Endothelial cell of umbilical vein (primary cell): ENCODE results near the gene HNRNPH2. TPM values are rescaled to one million over a fixed set of nuclear protein-coding genes. Genes with fewer than 3 reads are reported as not detected.

Experiments
- BruUV-seq: library from RNA; stranded (reverse); fragments of 400-500 nt; replicated peaks from 2 replicates; lab custom pipeline; 2021; lab: Mats Ljungman, UMichigan
- CTCF ChIA-PET: fragments of 300-600, 350-600 bp; sonication (Branson Sonifier 250); formaldehyde crosslinking; loops from one replicate; lab custom pipeline; 2021; ENCODE audit warnings: antibody characterized with exemption, inconsistent platforms; lab: Charles Lee
- POLR2A ChIA-PET: fragments of 300-600, 350-600 bp; sonication (Branson Sonifier 250); formaldehyde crosslinking; loops from one replicate; lab custom pipeline; 2021; ENCODE audit warnings: antibody characterized with exemption, inconsistent platforms; lab: Charles Lee
- DNase-seq: peaks from one replicate; pipeline ENCODE4 v3.0.0-alpha.2; 2011; ENCODE audit warnings: low read depth, low spot score
- FAIRE-seq: peaks from 2 replicates; lab custom pipeline; 2011; peaks lifted over from hg19 to GRCh38; lab: Jason Lieb, UNC
- H2AFZ ChIP-seq: 2 replicates; pipeline ENCODE4 v1.6.0; 2012; ENCODE audit warnings: low read depth, low read length, control low read depth, inconsistent platforms
- H3K27ac ChIP-seq: 2 replicates; pipeline ENCODE4 v1.5.1; 2011; ENCODE audit warnings: low read depth, mild to moderate bottlenecking, control low read depth, low read length, moderate library complexity; ENCODE audit not compliant: insufficient read depth
- H3K27me3 ChIP-seq, 2 experiments: 2 replicates each; pipeline versions ENCODE4 v1.6.0 to v1.6.1; 2011; ENCODE audit warnings: low read length in 2 of 2, mixed read lengths in 1 of 2; ENCODE audit not compliant: control insufficient read depth in 2 of 2, insufficient read depth in 2 of 2
- H3K36me3 ChIP-seq, 2 experiments: 2 replicates in 1 of 2; 3 replicates in 1 of 2; pipeline ENCODE4 v1.5.1; 2011; ENCODE audit warnings: low read length in 2 of 2, mild to moderate bottlenecking in 1 of 2, moderate library complexity in 1 of 2; ENCODE audit not compliant: control insufficient read depth in 2 of 2, insufficient read depth in 2 of 2; ENCODE audit errors: extremely low read depth in 1 of 2
- H3K4me1 ChIP-seq: 3 replicates; pipeline ENCODE4 v1.5.1; 2011; ENCODE audit warnings: mild to moderate bottlenecking, low read length; ENCODE audit not compliant: control insufficient read depth, insufficient read depth; ENCODE audit errors: extremely low read depth
- H3K4me2 ChIP-seq: 2 replicates; pipeline ENCODE4 v1.6.1; 2011; ENCODE audit warnings: low read length, control low read depth, mixed read lengths; ENCODE audit not compliant: insufficient read depth
- H3K4me3 ChIP-seq, 3 experiments: fragments of 200-600 bp in 1 of 3; sonication (generic), shearing (Covaris generic) in 1 of 3; replicated peaks in 1 of 3; 2 replicates each; pipeline ENCODE4 v1.5.1; 2011 to 2016; ENCODE audit warnings: control low read depth in 3 of 3, low read length in 3 of 3, mild to moderate bottlenecking in 2 of 3, inconsistent platforms in 1 of 3, low read depth in 1 of 3, moderate library complexity in 1 of 3; ENCODE audit not compliant: insufficient read depth in 1 of 3
- H3K79me2 ChIP-seq: 2 replicates; pipeline ENCODE4 v1.6.0; 2012; ENCODE audit warnings: low read length, inconsistent platforms; ENCODE audit not compliant: control insufficient read depth, insufficient read depth
- H3K9ac ChIP-seq: replicated peaks from 2 replicates; pipeline ENCODE3; 2011; ENCODE audit warnings: low read length, control low read depth; ENCODE audit not compliant: insufficient read depth; ENCODE audit errors: extremely low read depth
- H3K9me1 ChIP-seq: replicated peaks from 3 replicates; pipeline ENCODE4 v1.6.0; 2011; ENCODE audit warnings: mild to moderate bottlenecking, low read length; ENCODE audit not compliant: control insufficient read depth, insufficient read depth; ENCODE audit errors: extremely low read depth
- H3K9me3 ChIP-seq: replicated peaks from 2 replicates; pipeline ENCODE4 v1.5.1; 2012; ENCODE audit warnings: low read length, inconsistent platforms; ENCODE audit not compliant: control insufficient read depth, insufficient read depth
- H4K20me1 ChIP-seq: replicated peaks from 2 replicates; pipeline ENCODE3; 2011; ENCODE audit warnings: mild to moderate bottlenecking, low read length; ENCODE audit not compliant: control insufficient read depth, insufficient read depth; ENCODE audit errors: extremely low read depth
- EZH2 ChIP-seq: IDR thresholded peaks from 2 replicates; pipeline ENCODE4 v1.6.1; 2012; ENCODE audit warnings: borderline replicate concordance, low read depth, mild to moderate bottlenecking, moderate library complexity, low read length, inconsistent platforms; ENCODE audit not compliant: severe bottlenecking
- GATA2 ChIP-seq: IDR thresholded peaks from 2 replicates; pipeline ENCODE4 v1.7.0; 2011; ENCODE audit warnings: low read depth, mild to moderate bottlenecking, moderate library complexity, mixed read lengths, low read length; ENCODE audit not compliant: insufficient read length, insufficient read depth
- JUN ChIP-seq: IDR thresholded peaks from 2 replicates; pipeline ENCODE4 v1.6.1; 2011; ENCODE audit warnings: borderline replicate concordance, low read depth; ENCODE audit not compliant: insufficient read length, insufficient read depth
- MYC ChIP-seq: IDR thresholded peaks from one replicate; pipeline ENCODE4 v1.6.1; 2011; ENCODE audit warnings: mild to moderate bottlenecking, low read depth, low read length
- POLR2A ChIP-seq: IDR thresholded peaks from 2 replicates; pipeline ENCODE4 v1.6.1; 2012; ENCODE audit warnings: low read depth, mild to moderate bottlenecking, control low read depth, low read length
- POLR2AphosphoS5 ChIP-seq: IDR thresholded peaks from 2 replicates; pipeline ENCODE4 v1.6.1; 2012; ENCODE audit warnings: low read depth, mild to moderate bottlenecking, control low read depth, low read length, moderate library complexity; ENCODE audit not compliant: insufficient read depth
- dilution Hi-C: fragments of 300-500 bp; cut with MboI; formaldehyde crosslinking; loops from one replicate; pipeline ENCODE4 v1.15.0; 2019; ENCODE audit warnings: low sequenced_read_pairs; ENCODE audit not compliant: extremely low pct_ligation_motif_present
- intact Hi-C: fragments of 100-400 bp; cut with micrococcal nuclease; formaldehyde crosslinking; loops from one replicate; pipeline ENCODE4 v1.10.0; 2022
- polyA plus RNA-seq, 4 experiments: library from polyadenylated mRNA; depleted of rRNA in 3 of 4; stranded (reverse) in 3 of 4; unstranded in 1 of 4; fragments of >200 nt; gene quantifications; 2 replicates each; pipeline versions ENCODE4 v1.2.1 to v1.2.3, GENCODE V29; 2011 to 2012; ENCODE audit warnings: missing spikeins in 1 of 4
- total RNA-seq: library from RNA; stranded (reverse); gene quantifications from 2 replicates; pipeline ENCODE4 v1.2.3, GENCODE V29; 2021
- TF ChIP-seq, protein P1 (sequence below), 2 donors: IDR thresholded peaks; 1 replicate in 1 of 2; 2 replicates in 1 of 2; pipeline ENCODE4 v1.5.1; 2011; ENCODE audit warnings: low read length in 2 of 2, mild to moderate bottlenecking in 2 of 2, moderate library complexity in 2 of 2, control low read depth in 1 of 2, inconsistent platforms in 1 of 2, low read depth in 1 of 2; ENCODE audit not compliant: insufficient read depth in 1 of 2; ENCODE audit errors: extremely low read depth in 1 of 2
- TF ChIP-seq, protein P2 (sequence below): IDR thresholded peaks from 2 replicates; pipeline ENCODE4 v1.6.1; 2011; ENCODE audit not compliant: insufficient read depth, insufficient read length

The HNRNPH2 gene
- total and polyA plus RNA-seq, 2 donors (not counting 3 experiments of a cell fraction or from before 2014, with no cell fraction given), result 29.3 to 59.1 TPM

DNA sequence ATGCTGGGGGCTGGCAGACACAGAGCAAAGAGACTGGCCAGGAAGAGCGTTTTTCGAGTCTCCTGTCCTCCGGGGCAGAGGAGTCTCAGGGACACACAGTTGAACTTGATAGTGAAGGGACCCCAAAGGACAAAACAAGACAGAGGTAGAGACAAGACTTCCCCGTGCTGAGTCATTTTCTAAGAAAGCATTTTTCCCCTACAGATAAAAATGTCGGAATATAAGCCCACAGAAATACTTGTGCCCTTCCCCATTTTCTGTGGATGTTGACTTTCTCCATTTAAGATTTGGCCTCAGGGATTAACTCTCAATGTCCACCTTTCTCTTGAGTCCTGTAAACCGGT, 21.5 kb upstream of the HNRNPH2 start:
- Histone ChIP-seq H3K27ac (no peak overlapping the region), H3K4me2 (no peak overlapping the region)
- CTCF ChIA-PET, result no interaction called here

More for the DNA sequence above, 21.5 kb upstream of the HNRNPH2 start:
- Histone ChIP-seq H3K4me1 (no peaks in the 10 kb centered on the region), H3K79me2 (peaks cover 7% of the 10 kb centered on the region), H3K4me3 (no peak overlapping the region), H3K27me3 (no peaks in the 10 kb centered on the region), H4K20me1 (no peaks in the 10 kb centered on the region), H3K36me3 (no peaks in the 10 kb centered on the region), H3K9ac (no peak overlapping the region), H3K9me3 (no peaks in the 10 kb centered on the region), H2AFZ (no peak overlapping the region), H3K9me1 (no peaks in the 10 kb centered on the region)
- POLR2A ChIA-PET, result no interaction called here
- intact Hi-C loops, result no loop called here
- no peak for DNase-seq
- BruUV-seq, result no TSS peak
- FAIRE-seq, result no peak
- dilution Hi-C loops, result no loop called here
- TF ChIP-seq EZH2 (no peak), POLR2AphosphoS5 (no peak), GATA2 (no peak), POLR2A (no peak), MYC (no peak), JUN (no peak)
- TF ChIP-seq, protein P1, sequence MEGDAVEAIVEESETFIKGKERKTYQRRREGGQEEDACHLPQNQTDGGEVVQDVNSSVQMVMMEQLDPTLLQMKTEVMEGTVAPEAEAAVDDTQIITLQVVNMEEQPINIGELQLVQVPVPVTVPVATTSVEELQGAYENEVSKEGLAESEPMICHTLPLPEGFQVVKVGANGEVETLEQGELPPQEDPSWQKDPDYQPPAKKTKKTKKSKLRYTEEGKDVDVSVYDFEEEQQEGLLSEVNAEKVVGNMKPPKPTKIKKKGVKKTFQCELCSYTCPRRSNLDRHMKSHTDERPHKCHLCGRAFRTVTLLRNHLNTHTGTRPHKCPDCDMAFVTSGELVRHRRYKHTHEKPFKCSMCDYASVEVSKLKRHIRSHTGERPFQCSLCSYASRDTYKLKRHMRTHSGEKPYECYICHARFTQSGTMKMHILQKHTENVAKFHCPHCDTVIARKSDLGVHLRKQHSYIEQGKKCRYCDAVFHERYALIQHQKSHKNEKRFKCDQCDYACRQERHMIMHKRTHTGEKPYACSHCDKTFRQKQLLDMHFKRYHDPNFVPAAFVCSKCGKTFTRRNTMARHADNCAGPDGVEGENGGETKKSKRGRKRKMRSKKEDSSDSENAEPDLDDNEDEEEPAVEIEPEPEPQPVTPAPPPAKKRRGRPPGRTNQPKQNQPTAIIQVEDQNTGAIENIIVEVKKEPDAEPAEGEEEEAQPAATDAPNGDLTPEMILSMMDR (IDR thresholded peaks at IDR 0.05; ENCODE audit: extremely low read depth in 1 of 2, insufficient read depth in 1 of 2, low read depth in 1 of 2, low read length in 2 of 2), result no peak
- TF ChIP-seq, protein P2, sequence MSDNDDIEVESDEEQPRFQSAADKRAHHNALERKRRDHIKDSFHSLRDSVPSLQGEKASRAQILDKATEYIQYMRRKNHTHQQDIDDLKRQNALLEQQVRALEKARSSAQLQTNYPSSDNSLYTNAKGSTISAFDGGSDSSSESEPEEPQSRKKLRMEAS, result no peak
